Mammary epithelial cell (primary cell): ENCODE measurements around the gene C9orf85.

ENCODE experiments used
- EZH2 ChIP-seq: IDR thresholded peaks from 2 replicates; pipeline ENCODE4 v1.6.1; 2012; ENCODE audit warnings: low read length, inconsistent platforms, borderline replicate concordance
- TF ChIP-seq, protein P1 (sequence below), 2 donors: IDR thresholded peaks in 1 of 2; conservative IDR thresholded peaks in 1 of 2; 2 replicates each; pipeline ENCODE4 v1.5.1; 2011 to 2012; ENCODE audit warnings: inconsistent platforms in 2 of 2, low read length in 2 of 2, mild to moderate bottlenecking in 2 of 2, control low read depth in 1 of 2, low read depth in 1 of 2; ENCODE audit not compliant: insufficient read depth in 1 of 2; ENCODE audit errors: extremely low read depth in 1 of 2

DNA sequence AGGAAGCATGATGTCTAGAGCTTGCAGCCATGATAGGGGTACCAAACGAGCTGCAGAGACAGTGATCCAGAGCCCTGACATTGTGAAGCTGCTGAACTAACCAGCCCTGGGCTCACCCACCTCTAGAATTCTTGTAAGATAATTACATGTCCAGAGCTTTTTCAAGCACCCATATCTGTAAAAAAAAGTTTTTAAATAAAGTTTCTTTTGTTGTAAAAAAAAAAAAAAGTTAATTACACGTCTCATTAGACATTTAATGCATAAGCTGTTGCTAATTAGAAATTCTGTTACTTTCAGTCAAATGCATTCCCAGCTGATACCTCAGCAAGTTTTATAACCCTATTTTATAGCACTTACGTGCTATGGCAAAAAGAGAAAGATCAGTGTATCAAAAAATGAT is 65.6 kb downstream of the C9orf85 start:
- TF ChIP-seq, protein P1, sequence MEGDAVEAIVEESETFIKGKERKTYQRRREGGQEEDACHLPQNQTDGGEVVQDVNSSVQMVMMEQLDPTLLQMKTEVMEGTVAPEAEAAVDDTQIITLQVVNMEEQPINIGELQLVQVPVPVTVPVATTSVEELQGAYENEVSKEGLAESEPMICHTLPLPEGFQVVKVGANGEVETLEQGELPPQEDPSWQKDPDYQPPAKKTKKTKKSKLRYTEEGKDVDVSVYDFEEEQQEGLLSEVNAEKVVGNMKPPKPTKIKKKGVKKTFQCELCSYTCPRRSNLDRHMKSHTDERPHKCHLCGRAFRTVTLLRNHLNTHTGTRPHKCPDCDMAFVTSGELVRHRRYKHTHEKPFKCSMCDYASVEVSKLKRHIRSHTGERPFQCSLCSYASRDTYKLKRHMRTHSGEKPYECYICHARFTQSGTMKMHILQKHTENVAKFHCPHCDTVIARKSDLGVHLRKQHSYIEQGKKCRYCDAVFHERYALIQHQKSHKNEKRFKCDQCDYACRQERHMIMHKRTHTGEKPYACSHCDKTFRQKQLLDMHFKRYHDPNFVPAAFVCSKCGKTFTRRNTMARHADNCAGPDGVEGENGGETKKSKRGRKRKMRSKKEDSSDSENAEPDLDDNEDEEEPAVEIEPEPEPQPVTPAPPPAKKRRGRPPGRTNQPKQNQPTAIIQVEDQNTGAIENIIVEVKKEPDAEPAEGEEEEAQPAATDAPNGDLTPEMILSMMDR (conservative IDR thresholded peaks at IDR 0.05 in 1 of 2, IDR thresholded peaks at IDR 0.05 in 1 of 2; ENCODE audit: extremely low read depth in 1 of 2, insufficient read depth in 1 of 2, low read depth in 1 of 2, low read length in 2 of 2), result no peak
- TF ChIP-seq EZH2, result no peak
